ENCODE results near the gene BCAS3.
A peak's percentile ranks its signal among the peaks of the same experiment; 100 is the strongest.

The BCAS3 gene

DNA sequence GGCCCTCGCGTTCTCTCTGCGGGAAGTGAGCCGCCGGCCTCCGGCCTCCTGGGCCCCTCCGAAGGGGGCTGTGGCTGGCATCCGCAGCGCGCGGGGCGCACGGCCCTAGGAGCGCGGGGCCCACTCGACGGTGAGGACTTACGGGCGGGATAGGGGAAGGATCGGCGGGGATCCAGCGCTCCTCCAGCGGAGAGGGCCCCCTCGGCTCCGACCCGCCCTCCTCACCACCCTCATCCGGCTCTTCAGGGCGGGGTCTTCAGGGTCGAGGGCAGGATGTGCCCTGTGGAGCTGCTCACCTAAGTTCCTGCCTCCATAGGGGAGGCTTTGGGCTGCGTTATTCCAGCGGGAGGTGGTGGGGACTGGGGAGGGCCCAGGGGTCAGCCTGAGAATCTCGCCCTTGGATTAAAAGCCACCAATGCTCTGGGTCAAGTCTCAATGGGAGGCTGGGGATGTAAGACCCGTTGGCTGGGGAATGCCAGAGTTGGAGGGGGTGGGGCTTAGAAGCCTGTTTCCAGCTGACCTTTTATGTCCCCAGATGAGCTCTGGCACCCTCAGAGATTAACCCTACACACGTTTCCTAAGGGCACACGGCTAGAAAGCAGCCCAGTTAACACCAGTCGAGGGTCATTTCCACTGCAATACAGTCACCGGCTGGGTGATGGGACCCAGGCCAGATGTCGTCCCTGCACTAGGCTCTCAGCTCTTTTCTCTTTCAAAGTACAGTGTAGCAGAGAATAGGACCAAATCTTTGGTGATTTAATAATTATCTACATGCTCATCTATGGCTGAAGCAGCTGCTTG lies 735.4 kb downstream of the BCAS3 start:
- no peak for TF ChIP-seq CTCF (IDR thresholded peaks at IDR 0.05)
- no peaks in the 10 kb centered on the region for H3K36me3 ChIP-seq (ENCODE audit: control insufficient read depth, insufficient read depth, low read length)
- H3K27me3 ChIP-seq (ENCODE audit: control insufficient read depth, insufficient read depth, low read length) = peaks cover 3% of the 10 kb centered on the region
- H3K4me2 ChIP-seq (ENCODE audit: low read length) = peak overlapping the region; percentile 79
- peak overlapping the region; percentile 96 for H2AFZ ChIP-seq
- H3K4me1 ChIP-seq = peaks cover 4% of the 10 kb centered on the region
- no peaks in the 10 kb centered on the region for H3K9me3 ChIP-seq (ENCODE audit: control insufficient read depth, low read length)
- peak overlapping the region; percentile 70 for H3K27ac ChIP-seq
- H3K9ac ChIP-seq = peak overlapping the region; percentile 10
- H3K79me2 ChIP-seq = no peaks in the 10 kb centered on the region
- peak overlapping the region; percentile 60 for H3K4me3 ChIP-seq (ENCODE audit: low read depth, low read length)

DNA sequence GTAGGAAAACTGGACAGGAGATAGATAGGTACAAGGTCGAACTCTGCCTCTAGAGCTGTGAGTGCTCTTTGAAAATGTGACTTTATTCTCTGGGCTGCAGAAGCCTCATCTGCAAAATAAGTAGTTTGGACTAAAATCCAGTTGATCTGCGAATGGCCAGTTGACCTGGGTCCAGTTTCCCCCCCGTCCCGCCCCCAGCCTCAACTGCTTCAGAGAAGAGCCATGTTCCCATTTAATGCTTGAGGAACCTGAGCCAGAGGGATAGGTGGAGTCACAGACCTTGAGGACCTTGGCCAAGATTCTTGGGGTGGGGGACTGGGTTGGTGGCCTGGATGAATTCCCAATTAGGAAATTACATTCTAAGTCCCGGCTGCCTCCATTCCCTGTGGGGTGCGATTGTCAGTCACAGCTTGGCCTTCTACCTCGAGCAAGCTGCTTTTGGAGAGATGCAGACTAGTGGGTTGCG lies 736.0 kb downstream of the BCAS3 start:
- peaks cover 4% of the 10 kb centered on the region for H3K4me1 ChIP-seq
- H3K27me3 ChIP-seq (ENCODE audit: control insufficient read depth, insufficient read depth, low read length) = peaks cover 3% of the 10 kb centered on the region
- H3K79me2 ChIP-seq = no peaks in the 10 kb centered on the region
- no peaks in the 10 kb centered on the region for H3K36me3 ChIP-seq (ENCODE audit: control insufficient read depth, insufficient read depth, low read length)
- peak overlapping the region; percentile 79 for H3K4me2 ChIP-seq (ENCODE audit: low read length)
- no peak overlapping the region for H3K4me3 ChIP-seq (ENCODE audit: low read depth, low read length)
- H2AFZ ChIP-seq = no peak overlapping the region
- no peak overlapping the region for H3K9ac ChIP-seq
- no peak for TF ChIP-seq CTCF (IDR thresholded peaks at IDR 0.05)
- H3K27ac ChIP-seq = no peak overlapping the region
- no peaks in the 10 kb centered on the region for H3K9me3 ChIP-seq (ENCODE audit: control insufficient read depth, low read length)

- peaks cover 3% of the 10 kb centered on the region for H3K27me3 ChIP-seq (ENCODE audit: control insufficient read depth, insufficient read depth, low read length)
- H3K79me2 ChIP-seq = no peaks in the 10 kb centered on the region
- H3K4me1 ChIP-seq = peaks cover 4% of the 10 kb centered on the region
- TF ChIP-seq CTCF (IDR thresholded peaks at IDR 0.05) = no peak
- no peak overlapping the region for H2AFZ ChIP-seq
- H3K9ac ChIP-seq = no peak overlapping the region
- no peak overlapping the region for H3K4me2 ChIP-seq (ENCODE audit: low read length)
- H3K4me3 ChIP-seq (ENCODE audit: low read depth, low read length) = no peak overlapping the region
- no peak overlapping the region for H3K27ac ChIP-seq
- no peaks in the 10 kb centered on the region for H3K9me3 ChIP-seq (ENCODE audit: control insufficient read depth, low read length)
- no peaks in the 10 kb centered on the region for H3K36me3 ChIP-seq (ENCODE audit: control insufficient read depth, insufficient read depth, low read length)
Observed at GRCh38 chr17:61414141-61414935, 736.7 kb downstream of the BCAS3 start.

DNA sequence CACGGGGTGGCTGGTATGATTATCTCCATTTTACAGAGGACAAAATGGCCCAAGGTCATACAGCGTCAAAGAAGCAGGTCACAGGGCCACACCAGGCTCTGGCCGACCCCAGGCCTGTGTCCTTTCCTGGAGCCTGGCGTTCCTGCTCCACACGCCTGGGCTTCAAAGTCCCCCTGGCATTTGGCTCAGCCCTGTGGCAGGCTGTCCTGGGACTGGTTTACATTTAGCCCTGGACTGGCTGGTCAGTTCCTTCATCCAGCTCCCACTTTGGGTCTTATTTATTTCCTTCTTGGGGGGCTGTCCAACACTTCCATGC lies 737.2 kb downstream of the BCAS3 start:
- no peak overlapping the region for H3K27ac ChIP-seq
- peaks cover 4% of the 10 kb centered on the region for H3K4me1 ChIP-seq
- H3K79me2 ChIP-seq = no peaks in the 10 kb centered on the region

More for the DNA sequence above, 737.2 kb downstream of the BCAS3 start:
- Histone ChIP-seq H3K36me3 (ENCODE audit: control insufficient read depth, insufficient read depth, low read length) (no peaks in the 10 kb centered on the region), H3K27me3 (ENCODE audit: control insufficient read depth, insufficient read depth, low read length) (peaks cover 3% of the 10 kb centered on the region), H3K4me3 (ENCODE audit: low read depth, low read length) (no peak overlapping the region), H3K9me3 (ENCODE audit: control insufficient read depth, low read length) (no peaks in the 10 kb centered on the region), H3K4me2 (ENCODE audit: low read length) (no peak overlapping the region), H2AFZ (no peak overlapping the region), H3K9ac (no peak overlapping the region)
- no peak for TF ChIP-seq CTCF (IDR thresholded peaks at IDR 0.05)
